Lung (tissue), 16 donors: ENCODE results near the gene ETV2. TPM values are rescaled to one million over a fixed set of nuclear protein-coding genes. Genes with fewer than 3 reads are reported as not detected.
"Not testable (repeated sequence)": the region's sequence is repeated elsewhere in the genome, so short reads cannot be mapped to it uniquely, and the experiment has no call there.

Experiments used
- ATAC-seq: fragments of 200-7000 bp; cut with Tn5 transposase; one replicate; pipeline ENCODE4 v1.9.1; 2020; ENCODE audit warnings: moderate number of reproducible peaks; ENCODE audit not compliant: insufficient read depth, low FRiP score
- DNase-seq, 3 donors: peaks; one replicate each; pipeline ENCODE4 v3.0.0-alpha.2; 2013 to 2017
- H3K27ac ChIP-seq, 2 donors: one replicate each; pipeline ENCODE4 v1.5.1; 2013; ENCODE audit warnings: mild to moderate bottlenecking in 2 of 2, moderate library complexity in 2 of 2, control low read depth in 1 of 2, inconsistent platforms in 1 of 2, low read depth in 1 of 2, low read length in 1 of 2
- H3K27me3 ChIP-seq, 3 donors: one replicate each; pipeline ENCODE4 v1.5.1; 2013; ENCODE audit warnings: low read length in 2 of 3; ENCODE audit not compliant: control insufficient read depth in 3 of 3, insufficient read depth in 3 of 3
- H3K36me3 ChIP-seq, 4 donors: one replicate each; pipeline ENCODE4 v1.5.1; 2013; ENCODE audit warnings: low read length in 4 of 4, mild to moderate bottlenecking in 1 of 4, moderate library complexity in 1 of 4; ENCODE audit not compliant: control insufficient read depth in 4 of 4, insufficient read depth in 4 of 4
- H3K4me1 ChIP-seq, 5 donors: one replicate each; pipeline ENCODE4 v1.5.1; 2013; ENCODE audit warnings: low read length in 5 of 5, mild to moderate bottlenecking in 2 of 5, moderate library complexity in 1 of 5; ENCODE audit not compliant: control insufficient read depth in 5 of 5, insufficient read depth in 5 of 5
- H3K4me3 ChIP-seq: one replicate; pipeline ENCODE4 v1.5.1; 2013; ENCODE audit warnings: mild to moderate bottlenecking, control low read depth, moderate library complexity
- H3K9ac ChIP-seq, 2 donors: one replicate each; pipeline ENCODE4 v1.5.1; 2013; ENCODE audit warnings: low read length in 2 of 2, control low read depth in 1 of 2; ENCODE audit not compliant: insufficient read depth in 1 of 2
- H3K9me3 ChIP-seq, 4 donors: one replicate each; pipeline ENCODE4 v1.5.1; 2013; ENCODE audit warnings: low read length in 3 of 4, mild to moderate bottlenecking in 1 of 4, moderate library complexity in 1 of 4; ENCODE audit not compliant: control insufficient read depth in 4 of 4, insufficient read depth in 3 of 4
- CTCF ChIP-seq: IDR thresholded peaks from 2 replicates; pipeline ENCODE4 v1.5.1; 2012; ENCODE audit warnings: mild to moderate bottlenecking; ENCODE audit errors: control extremely low read depth, extremely low read depth
- WGBS, 2 donors: extraction: QIAGEN DNeasy Blood & Tissue Kit; methylation state at CpG; one replicate each; pipeline ENCODE4 v1.1.7; 2013; 5-methylcytosine and 5-hydroxymethylcytosine counted together
- long read RNA-seq, 5 donors: transcript quantifications; one replicate each; lab custom pipeline, GENCODE V29; 2026
- polyA plus RNA-seq, 2 donors: library from polyadenylated mRNA; stranded (reverse); fragments of 200-250 nt; gene quantifications; one replicate each; pipeline ENCODE4 v1.2.1, GENCODE V29; 2013
- total RNA-seq, 2 donors: library from RNA; depleted of rRNA in 1 of 2; stranded (reverse); fragments of >200 nt in 1 of 2; gene quantifications; one replicate each; pipeline ENCODE4 v1.2.1, GENCODE V29; 2014 to 2021
- donor health status: control.
- donor health status: control.
- donor health status: Bipolar disorder and iron deficiency.
- donor health status: healthy.
- donor health status: DM: yes; HTN: yes; CAD: no.

Gene ETV2, protein sequence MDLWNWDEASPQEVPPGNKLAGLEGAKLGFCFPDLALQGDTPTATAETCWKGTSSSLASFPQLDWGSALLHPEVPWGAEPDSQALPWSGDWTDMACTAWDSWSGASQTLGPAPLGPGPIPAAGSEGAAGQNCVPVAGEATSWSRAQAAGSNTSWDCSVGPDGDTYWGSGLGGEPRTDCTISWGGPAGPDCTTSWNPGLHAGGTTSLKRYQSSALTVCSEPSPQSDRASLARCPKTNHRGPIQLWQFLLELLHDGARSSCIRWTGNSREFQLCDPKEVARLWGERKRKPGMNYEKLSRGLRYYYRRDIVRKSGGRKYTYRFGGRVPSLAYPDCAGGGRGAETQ
- total RNA-seq (1 to 10 TPM in 1 of 2 donors, under 1 TPM in 1; 0.31 to 1.0 TPM), polyA plus RNA-seq (1 to 10 TPM; 1.2 to 2.5 TPM)
- long read RNA-seq, donor 1, partial matches to known transcripts = 0 of 1 reads
- long read RNA-seq, donor 1, other reads (novel, unspliced or antisense) = 0 of 1 reads
- long read RNA-seq, donor 2, partial matches to known transcripts = 0 of 2 reads
- long read RNA-seq, donor 2, other reads (novel, unspliced or antisense) = 0 of 2 reads
- long read RNA-seq, donor 3, partial matches to known transcripts = 0 of 2 reads
- long read RNA-seq, donor 3, other reads (novel, unspliced or antisense) = 0 of 2 reads
- long read RNA-seq, donor 4, partial matches to known transcripts = 0 of 2 reads
- long read RNA-seq, donor 4, other reads (novel, unspliced or antisense) = 0 of 2 reads
- long read RNA-seq, donor 5, partial matches to known transcripts = 0 of 1 reads
- long read RNA-seq, donor 5, other reads (novel, unspliced or antisense) = 0 of 1 reads

- Histone ChIP-seq H3K4me1 (peaks cover 0 to 31% (median 6%) of the 10 kb centered on the region in 5 donors), H3K27ac (no peak within 1 kb of the TSS), H3K9me3 (no peaks in the 10 kb centered on the region), H3K27me3 (no peaks in the 10 kb centered on the region), H3K9ac (no peak within 1 kb of the TSS), H3K4me3 (no peak within 1 kb of the TSS), H3K36me3 (peaks cover 0 to 15% (median 6%) of the 10 kb centered on the region in 4 donors)
- 18 to 19% methylated on average over 26 to 28 of the region's 28 CpGs for WGBS, 2 donors
- no peak for TF ChIP-seq CTCF
- ATAC-seq (no peak), DNase-seq (peak; percentile 64 to 80 (median 74))
Observed at GRCh38 chr19:35641515-35642151, at the start of gene ETV2. Gene ETV2 (plus strand): TSS chr19:35641745. CDS start chr19:35642461, 716 bp downstream.

- H3K4me3 ChIP-seq = no peak overlapping the region
- ATAC-seq (no peak), DNase-seq (peak; percentile 28 to 63 (median 45))
- H3K9me3 ChIP-seq = no peaks in the 10 kb centered on the region
- H3K4me1 ChIP-seq = no peaks in the 10 kb centered on the region
- peaks cover 0 to 3% (median 0%) of the 10 kb centered on the region in 3 donors for H3K27me3 ChIP-seq
- H3K9ac ChIP-seq = no peak overlapping the region
- H3K27ac ChIP-seq = no peak overlapping the region
- 22 to 28% methylated on average over 8 of the region's 8 CpGs for WGBS, 2 donors
- TF ChIP-seq CTCF = peak; percentile 9
- no peaks in the 10 kb centered on the region for H3K36me3 ChIP-seq
Observed at GRCh38 chr19:35592226-35592625, 49.3 kb upstream of the ETV2 start.

GRCh38 chr19:35595026-35595425, 46.5 kb upstream of the ETV2 start:
- not testable (repeated sequence) for DNase-seq, H3K4me3 ChIP-seq, H3K9me3 ChIP-seq, H3K9ac ChIP-seq, H3K36me3 ChIP-seq, H3K27ac ChIP-seq, H3K27me3 ChIP-seq, H3K4me1 ChIP-seq, ATAC-seq
- WGBS, 2 donors = 78 to 84% methylated on average over 3 of the region's 3 CpGs

DNA sequence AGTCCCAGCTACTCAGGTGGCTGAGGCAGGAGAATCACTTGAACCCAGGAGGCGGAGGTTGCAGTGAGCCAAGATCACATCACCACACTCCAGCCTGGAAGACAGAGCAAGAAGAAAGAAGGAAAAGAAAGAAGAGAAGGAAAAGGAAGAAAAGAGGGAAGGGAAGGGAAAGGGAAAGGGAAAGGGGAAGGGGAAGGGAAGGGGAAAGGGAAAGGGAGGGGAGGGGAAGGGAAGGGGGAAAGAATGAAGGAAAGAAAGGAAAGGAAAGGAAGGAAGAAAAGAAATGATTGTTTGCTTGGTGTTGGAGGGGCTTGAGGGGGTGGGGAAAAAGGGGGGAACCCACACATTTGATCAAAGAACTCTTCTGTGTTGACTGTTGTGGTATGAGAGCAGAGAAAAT, 45.6 kb upstream of the ETV2 start:
- TF ChIP-seq CTCF = no peak
- no peak overlapping the region for H3K27ac ChIP-seq
- no peak overlapping the region for H3K9ac ChIP-seq
- DNase-seq = no peak
- H3K9me3 ChIP-seq = no peaks in the 10 kb centered on the region
- no peaks in the 10 kb centered on the region for H3K4me1 ChIP-seq
- ATAC-seq = no peak
- WGBS, 2 donors = 100% methylated on average over 1 of the region's 1 CpG
- peaks cover 0 to 3% (median 0%) of the 10 kb centered on the region in 3 donors for H3K27me3 ChIP-seq
- H3K4me3 ChIP-seq = no peak overlapping the region
- no peaks in the 10 kb centered on the region for H3K36me3 ChIP-seq
